SW480 (cell line): ENCODE data around the gene TXNL4A.
A peak's percentile ranks its signal among the peaks of the same experiment; 100 is the strongest.

Experiments
- DNase-seq: peaks from one replicate; pipeline ENCODE4 v3.0.0-alpha.2; 2016; ENCODE audit warnings: low spot score

Gene TXNL4A

GRCh38 chr18:79991494-79991893 is 3.1 kb upstream of the TXNL4A start:
- no peak for DNase-seq

GRCh38 chr18:79989195-79989497 is 783 bp upstream of the TXNL4A start:
- no peak for DNase-seq

GRCh38 chr18:79988071-79988450 is 302 bp downstream of the TXNL4A start:
- peak; percentile 31 for DNase-seq

- DNase-seq = no peak
Observed at GRCh38 chr18:79987566-79987965, 797 bp downstream of the TXNL4A start.

GRCh38 chr18:79986726-79987125 is 1.6 kb downstream of the TXNL4A start:
- no peak for DNase-seq

GRCh38 chr18:79985172-79985571 is 3.2 kb downstream of the TXNL4A start:
- DNase-seq = no peak

GRCh38 chr18:79983793-79984192 is 4.6 kb downstream of the TXNL4A start:
- DNase-seq = no peak

- DNase-seq = no peak
Observed at GRCh38 chr18:79983253-79983652, 5.1 kb downstream of the TXNL4A start.

GRCh38 chr18:79982736-79983135 is 5.6 kb downstream of the TXNL4A start:
- no peak for DNase-seq

GRCh38 chr18:79980585-79980984 is 7.8 kb downstream of the TXNL4A start:
- no peak for DNase-seq

- no peak for DNase-seq
Observed at GRCh38 chr18:79979843-79980242, 8.5 kb downstream of the TXNL4A start.

GRCh38 chr18:79975985-79976680 is 12.2 kb downstream of the TXNL4A start:
- no peak for DNase-seq

- DNase-seq = no peak
Observed at GRCh38 chr18:79975043-79975442, 13.3 kb downstream of the TXNL4A start.

- DNase-seq = no peak
Observed at GRCh38 chr18:79974025-79974654, 14.2 kb downstream of the TXNL4A start.

GRCh38 chr18:79973517-79973916 is 14.8 kb downstream of the TXNL4A start:
- DNase-seq = no peak

- no peak for DNase-seq
Observed at GRCh38 chr18:79972720-79973119, 15.6 kb downstream of the TXNL4A start.

- no peak for DNase-seq
Observed at GRCh38 chr18:79971986-79972385, 16.4 kb downstream of the TXNL4A start.

GRCh38 chr18:79971211-79971952 is 17.0 kb downstream of the TXNL4A start:
- no peak for DNase-seq

- DNase-seq = no peak
Observed at GRCh38 chr18:79970419-79971133, 17.8 kb downstream of the TXNL4A start.

- DNase-seq = peak; percentile 61
Observed at GRCh38 chr18:79965119-79965902, 23.1 kb downstream of the TXNL4A start.

- peak; percentile 47 for DNase-seq
Observed at GRCh38 chr18:79964330-79965118, 23.8 kb downstream of the TXNL4A start, which contains the start of gene HSBP1L1. TSS of gene HSBP1L1 (plus strand) at chr18:79964643. CDS start at chr18:79964736, 93 bp downstream.
